ENCODE data around the gene ARHGAP12.

DNA sequence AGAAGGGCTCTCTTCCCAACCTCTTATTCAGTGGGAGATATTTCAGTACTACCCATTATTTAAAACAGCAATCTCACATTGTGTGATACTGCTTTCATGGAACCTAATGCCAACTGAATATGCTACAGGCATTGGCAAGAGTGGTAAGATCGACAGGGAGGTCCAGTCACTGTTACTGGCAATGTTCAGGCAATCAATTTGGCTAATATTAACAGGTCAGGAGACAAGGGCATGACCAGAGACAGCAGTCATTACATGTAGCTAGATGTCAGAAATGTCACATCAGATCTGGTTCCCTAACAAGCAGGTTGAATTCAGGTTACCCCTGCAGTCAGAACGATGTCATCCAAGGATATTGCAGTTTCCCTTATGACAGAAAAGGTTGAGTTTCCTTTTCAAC, 129.4 kb downstream of the ARHGAP12 start:
- no peak for TF ChIP-seq EZH2 (IDR thresholded peaks at IDR 0.05)
- no peak for TF ChIP-seq POLR2AphosphoS5 (IDR thresholded peaks at IDR 0.05; ENCODE audit: borderline replicate concordance, low read depth, low read length)
